NCI-H748 (cell line): Measurements from ENCODE around the gene PRPF8.

Experiments
- DNase-seq: peaks from one replicate; lab custom pipeline; 2025; ENCODE audit not compliant: unreplicated experiment; lab: John Stamatoyannopoulos, UW

PRPF8 gene

DNA sequence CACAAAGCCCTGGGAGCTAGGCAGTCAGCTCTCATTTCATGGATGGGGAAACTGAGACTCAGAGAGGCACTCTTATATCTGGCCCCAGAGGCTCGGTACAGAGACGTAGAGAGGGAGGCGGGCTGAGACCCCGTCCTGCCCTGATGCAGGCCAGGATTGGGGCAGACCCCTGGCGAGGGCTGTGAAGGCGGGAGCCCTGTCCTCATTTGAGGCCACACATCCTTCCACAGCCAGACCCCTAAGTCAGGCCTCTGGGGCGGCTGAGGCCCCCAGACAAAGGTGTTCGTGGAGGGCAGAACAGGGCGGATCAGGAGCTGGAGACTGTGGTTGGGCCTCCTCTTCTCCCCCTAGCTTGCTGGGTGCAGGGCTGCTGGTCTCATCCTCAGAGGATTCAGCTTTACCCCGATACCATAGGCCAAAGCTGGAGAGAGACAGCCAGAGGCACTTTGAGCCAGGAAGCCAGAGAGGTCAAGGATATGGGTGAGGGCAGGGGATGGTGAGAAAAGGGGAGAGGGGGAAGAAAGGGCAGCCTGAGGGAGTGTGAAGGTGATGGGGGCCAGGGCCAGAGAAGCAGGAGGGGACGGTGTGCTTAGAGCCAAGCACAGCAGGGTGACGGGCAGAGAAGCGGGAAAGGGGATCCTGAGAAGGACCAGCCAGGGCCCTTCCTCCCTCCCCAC lies 38.3 kb downstream of the PRPF8 start:
- DNase-seq: no peak

DNA sequence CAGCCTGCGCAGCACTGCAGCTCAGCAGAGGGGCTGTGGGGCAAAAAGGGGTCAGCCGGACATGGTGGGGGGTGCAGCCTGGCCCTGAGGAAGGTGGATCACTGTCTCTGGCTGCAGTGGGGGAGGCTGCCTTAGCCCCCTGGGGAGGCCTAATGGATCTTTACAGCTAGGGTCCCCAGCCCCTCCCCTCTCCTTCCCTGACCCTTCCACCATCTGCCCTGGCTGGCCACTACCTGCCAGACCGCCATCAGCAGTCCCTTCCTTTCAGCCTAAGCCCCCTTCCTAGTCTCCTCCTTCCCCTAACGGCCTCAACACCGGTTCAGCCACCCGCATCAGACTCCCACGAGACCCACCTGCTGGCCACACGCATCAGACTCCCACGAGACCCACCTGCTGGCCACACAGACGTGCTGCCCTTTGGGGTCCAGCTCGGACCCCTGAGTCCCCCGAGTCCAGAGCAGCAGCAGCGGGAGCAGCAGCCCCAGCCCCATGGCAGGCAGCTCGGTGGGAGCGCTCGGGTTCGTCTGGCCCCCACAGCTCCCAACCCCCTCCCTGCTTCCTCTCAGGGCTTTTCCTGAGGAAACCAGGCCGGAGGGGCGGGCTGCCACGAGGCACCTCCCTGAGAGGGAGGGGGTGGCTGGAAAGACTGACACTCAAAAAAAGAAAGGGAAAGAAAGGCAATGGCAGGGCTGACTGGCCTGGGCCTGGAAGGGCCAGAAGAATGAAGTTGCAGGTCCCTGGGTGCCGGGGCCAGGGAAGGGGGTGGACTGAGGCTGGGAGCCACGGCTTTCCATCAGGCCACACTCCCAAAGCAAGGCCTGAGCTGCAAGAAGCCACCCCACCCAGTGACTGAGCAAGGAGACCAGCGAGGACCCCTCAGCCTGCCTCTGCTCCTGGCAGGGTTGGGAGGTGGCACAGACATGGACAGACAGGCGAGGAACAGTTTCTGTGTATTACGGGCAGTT lies 39.2 kb downstream of the PRPF8 start, which contains the start of gene SCARF1:
Gene SCARF1, minus strand, starts transcription at position 526 of the 965 bp plus-strand sequence. Its CDS starts 35 bp downstream, at position 491.
- DNase-seq: no peak

DNA sequence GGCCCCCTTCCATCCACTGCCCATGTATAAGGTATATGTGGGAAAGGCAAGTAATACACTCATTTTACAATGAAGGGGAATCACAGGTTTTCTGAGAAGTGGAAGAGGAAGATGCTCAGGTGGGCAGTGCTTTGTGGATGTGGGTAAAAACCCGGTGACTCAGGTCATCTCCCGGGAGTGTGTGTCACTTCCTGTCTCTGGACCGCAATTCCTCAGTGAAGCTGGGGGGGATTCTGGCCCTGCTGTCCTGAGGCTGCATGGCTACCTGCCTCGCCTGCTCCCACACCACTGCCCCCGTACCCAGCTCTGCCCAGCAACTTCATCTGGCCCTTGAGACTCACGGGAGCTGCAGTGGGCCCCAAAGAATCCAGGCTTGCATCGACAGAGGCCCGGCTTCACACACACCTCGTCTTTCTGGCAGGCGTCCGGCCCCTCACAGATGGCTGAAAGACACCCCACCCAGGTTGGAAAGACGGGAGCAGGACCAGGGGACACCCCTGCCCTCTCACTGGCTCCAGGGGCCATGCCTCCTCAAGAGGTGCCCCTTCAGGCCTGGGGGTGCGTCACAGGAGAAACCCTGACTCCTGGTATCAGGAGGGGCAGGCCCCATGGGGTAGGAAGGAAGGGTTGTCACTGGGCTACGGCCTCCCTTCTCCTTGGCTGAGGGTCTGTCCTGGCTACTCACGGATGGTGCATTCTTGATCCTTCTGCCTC lies 40.0 kb downstream of the PRPF8 start:
- DNase-seq: no peak

DNA sequence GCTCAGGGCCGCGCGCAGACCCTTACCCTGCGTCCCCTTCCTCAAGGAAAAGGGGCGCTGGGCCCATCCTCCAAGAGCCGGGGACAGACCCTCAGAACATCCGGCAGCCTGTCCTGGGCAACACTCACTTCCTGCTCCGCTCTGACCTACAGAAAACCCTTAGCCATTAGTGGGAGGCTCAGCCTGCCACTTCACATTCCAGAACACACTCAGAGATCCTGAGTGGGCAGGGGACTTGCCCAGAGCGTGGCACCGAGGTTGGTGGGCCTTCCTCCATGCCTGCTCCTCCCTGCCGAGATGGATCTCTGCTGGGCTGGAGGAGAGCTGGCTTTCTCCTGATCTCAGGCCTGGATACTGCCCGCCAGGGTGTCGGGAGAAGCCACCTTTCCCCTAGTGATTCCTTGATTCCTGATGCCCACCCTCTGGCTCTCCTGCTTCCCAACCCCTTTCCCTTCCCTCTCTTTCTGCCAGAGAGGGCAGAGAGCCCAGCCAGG lies 40.6 kb downstream of the PRPF8 start:
- DNase-seq: no peak

DNA sequence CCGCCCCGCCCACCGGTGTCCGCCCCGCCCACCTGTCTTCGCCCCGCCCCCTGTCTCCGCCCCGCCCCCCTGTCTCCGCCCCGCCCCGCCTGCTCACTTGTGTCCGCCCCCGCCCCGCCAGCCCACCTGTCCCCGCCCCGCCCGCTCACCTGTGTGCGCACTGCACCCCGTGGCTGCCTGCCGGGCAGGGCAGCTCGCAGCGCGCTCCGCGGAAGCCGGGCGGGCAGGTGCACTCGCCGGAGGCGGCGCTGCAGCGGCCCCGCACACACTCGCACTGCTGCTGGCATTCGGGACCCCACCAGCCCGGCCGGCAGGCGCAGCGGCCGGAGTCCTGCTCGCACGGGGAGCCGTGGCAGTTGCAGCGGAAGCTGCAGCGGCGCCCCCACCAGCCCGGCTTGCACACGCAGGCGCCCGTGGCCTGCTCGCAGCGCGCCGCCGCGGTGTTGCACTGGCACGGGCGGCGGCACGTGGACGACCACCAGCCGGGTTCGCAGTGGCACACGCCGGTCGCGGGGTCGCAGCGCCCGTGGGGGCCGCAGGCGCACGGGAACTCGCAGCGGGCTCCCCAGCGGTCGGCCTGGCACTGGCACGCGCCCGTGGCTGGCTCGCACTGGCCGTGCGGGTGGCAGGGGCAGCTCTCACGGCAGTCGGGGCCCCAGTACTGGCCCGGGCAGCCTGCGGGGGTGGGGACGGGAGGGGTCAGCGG lies 41.2 kb downstream of the PRPF8 start:
- peak; percentile 94 for DNase-seq

DNA sequence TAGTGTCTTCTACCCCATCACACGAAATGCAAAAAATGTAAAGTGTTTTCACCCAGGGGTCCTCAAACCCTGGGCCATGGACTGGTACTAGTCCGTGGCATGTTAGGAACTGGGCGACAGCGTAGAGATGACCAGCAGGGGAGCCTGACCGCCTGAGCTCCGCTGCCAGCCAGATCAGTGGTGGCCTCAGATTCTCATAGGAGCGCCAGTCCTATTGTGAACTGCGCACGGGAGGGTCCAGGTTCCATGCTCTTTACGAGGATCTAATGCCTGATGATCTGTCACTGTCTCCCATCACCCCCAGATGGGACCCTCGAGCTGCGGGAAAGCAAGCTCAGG lies 43.6 kb downstream of the PRPF8 start:
- DNase-seq: no peak

DNA sequence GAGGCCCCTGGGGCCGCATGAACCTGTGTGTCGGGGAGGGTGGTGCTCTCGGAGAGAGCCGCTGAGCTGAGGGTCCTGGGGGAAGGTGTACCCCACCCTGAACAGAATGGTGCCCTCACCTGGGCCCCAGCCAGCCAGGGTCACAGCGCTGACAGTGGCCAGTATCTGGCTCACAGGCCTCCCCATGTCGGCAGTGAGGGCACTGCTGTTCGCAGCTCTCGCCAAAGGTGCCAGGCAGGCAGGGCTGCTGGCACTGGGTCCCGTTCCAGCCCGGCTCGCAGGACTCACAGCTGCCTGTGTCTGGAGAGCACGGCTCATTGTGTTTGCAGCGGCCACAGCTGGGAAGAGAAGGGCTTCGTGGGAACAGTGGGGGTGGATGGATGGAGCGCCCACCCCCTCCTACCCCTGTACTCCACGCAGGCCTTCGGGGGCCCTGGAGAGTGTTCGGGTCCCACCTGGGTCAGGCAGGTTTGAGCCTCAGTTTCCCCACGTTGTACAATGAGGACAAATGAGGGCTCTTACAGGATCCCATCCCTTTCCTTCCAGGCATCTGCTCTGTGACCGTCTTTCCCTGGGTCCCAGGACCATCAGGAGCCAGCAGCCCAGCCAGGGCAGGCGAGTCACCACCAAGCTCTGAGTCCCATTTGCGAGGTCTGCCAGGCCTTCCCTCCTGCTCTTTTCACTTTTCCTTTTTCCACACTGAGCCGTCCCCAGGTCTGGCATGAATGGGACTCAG lies 44.2 kb downstream of the PRPF8 start:
- DNase-seq: no peak

DNA sequence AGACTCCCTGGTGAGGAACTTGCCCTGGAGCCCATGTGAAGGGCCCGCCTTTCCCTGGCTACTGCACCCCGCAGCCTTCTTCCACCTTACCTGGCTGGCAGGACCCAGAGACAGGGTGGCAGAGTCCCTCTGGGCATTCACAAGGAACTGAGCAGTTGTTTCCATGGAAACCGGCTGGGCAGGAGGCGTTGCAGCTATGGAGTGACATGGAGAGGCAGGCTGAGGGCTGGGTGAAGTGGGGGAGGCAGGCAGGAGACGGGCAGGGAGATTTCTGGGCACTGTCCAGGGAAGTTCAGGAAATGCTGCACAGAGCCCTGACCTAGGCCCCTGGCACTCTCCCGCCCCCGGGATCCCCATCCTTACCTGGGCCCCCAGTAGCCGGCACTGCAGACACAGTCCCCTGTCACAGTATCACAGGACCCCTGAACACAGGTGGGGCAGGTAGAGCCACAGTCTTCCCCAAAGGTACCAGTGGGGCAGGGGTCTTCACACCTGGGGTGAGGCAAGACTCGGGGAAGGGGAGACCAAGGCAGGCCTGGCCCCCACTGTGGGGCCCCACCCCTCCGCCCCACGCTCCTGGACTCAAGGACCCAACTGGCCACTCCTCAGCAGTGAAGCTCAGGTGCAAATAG lies 45.0 kb downstream of the PRPF8 start:
- peak; percentile 61 for DNase-seq

DNA sequence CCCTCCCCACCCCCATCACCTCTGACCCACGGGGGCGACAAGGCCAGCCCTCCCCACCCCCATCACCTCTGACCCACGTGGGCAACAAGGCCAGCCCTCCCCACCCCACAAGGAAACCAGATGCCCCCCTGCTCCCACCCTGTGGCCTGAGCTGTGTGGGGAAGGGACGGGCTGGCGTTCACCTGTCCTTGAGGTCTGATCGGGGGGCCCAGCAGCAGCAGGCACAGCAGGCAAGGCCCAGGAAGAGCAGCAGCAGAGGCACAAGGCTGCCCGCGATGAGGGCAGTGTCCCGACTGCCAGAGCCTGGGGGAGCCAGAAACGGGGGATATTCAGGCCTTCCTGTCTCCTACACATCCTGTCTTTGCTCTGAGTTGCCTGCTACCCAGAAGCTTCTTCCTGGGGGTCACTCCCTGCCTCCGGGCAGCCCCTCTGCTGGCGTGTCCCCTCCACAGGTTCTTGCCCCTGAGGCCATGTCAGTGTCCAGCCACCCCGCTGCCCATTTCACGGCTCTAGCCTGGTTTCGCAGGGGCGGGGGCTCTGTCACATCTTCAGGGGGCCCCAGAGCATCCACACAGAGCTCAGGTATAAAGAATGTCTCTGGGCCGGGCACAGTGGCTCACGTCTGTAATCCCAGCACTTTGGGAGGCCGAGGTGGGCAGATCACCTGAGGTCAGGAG lies 45.9 kb downstream of the PRPF8 start:
- no peak for DNase-seq

DNA sequence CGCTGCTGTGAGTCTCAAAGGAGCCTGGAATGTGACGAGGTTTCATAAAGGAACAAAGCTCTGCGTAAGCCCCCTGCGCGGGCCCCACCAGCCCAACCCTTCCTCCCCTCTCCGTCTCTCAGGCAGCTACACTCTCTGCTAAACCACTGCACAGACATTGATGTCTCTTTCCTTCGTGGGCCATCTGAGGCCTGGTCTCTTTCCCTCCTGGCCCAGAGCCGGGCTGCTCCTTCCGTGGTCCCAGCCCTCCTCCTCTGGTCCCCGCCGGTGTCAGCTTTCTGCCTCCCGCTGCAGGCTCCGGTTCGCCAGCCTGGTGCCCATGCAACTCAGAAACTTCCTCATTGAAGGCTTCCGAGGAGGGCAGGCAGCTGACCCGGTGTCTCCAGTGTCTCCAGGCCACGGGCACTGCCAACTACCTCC lies 46.5 kb downstream of the PRPF8 start:
- no peak for DNase-seq

DNA sequence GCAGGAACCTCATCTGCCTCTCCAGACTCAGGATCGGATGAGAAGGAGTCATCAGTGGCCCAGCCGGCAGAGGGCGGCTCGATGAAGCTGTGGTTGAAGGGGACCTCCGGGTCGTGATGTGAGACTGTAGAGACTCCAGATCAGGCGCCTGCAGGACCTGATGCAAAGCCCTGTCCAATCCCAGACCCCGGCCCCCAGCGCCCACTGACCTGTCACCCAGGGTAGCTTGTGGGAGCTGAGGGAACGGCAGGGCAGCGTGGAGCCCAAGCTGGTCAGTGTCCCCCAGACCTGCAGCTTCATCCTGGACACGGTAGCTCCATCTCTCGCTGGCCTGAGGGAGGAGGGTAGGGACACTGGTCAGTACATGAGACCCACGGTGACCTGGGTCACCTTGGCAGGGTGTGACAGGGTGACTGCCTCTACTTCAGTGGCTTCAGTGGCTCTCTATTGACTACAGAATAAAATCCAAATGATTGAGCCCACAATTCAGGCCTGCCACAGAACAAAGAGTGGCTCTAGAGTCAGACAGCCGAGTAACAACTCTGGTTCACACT lies 47.9 kb downstream of the PRPF8 start:
- DNase-seq: no peak

DNA sequence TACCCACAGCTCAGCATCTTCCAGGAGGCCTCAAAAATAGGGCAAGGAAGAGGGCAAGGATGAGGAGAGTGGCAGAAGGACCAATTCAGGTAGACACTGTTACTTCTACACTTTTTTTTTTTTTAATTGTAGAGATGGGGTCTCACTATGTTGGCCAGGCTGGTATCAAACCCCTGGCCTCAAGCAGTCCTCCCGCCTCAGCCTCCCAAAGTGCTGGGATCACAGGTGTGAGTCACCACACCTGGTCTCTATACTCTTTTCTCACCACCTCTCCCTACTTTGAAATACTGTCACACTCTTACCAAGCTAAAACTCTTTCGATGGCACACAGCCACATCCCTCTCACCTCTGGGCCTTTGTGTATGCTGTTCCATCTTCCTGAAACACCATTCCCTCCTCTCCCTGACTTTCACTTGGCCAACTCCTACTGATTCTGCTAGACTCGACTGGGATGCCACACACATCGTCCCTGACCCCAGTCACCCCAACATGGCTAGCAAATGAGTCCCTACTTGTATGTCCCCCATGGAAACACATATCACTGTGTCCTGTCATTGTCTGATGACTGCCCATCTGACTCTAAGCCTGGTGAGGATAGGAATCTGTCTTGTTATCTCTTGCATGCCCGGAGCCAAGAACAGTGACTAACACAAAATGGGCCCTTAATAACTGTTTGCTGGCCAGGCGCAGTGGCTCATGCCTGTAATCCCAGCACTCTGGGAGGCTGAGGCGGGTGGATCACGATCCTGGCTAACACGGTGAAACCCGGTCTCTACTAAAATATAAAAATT lies 48.8 kb downstream of the PRPF8 start:
- no peak for DNase-seq

DNA sequence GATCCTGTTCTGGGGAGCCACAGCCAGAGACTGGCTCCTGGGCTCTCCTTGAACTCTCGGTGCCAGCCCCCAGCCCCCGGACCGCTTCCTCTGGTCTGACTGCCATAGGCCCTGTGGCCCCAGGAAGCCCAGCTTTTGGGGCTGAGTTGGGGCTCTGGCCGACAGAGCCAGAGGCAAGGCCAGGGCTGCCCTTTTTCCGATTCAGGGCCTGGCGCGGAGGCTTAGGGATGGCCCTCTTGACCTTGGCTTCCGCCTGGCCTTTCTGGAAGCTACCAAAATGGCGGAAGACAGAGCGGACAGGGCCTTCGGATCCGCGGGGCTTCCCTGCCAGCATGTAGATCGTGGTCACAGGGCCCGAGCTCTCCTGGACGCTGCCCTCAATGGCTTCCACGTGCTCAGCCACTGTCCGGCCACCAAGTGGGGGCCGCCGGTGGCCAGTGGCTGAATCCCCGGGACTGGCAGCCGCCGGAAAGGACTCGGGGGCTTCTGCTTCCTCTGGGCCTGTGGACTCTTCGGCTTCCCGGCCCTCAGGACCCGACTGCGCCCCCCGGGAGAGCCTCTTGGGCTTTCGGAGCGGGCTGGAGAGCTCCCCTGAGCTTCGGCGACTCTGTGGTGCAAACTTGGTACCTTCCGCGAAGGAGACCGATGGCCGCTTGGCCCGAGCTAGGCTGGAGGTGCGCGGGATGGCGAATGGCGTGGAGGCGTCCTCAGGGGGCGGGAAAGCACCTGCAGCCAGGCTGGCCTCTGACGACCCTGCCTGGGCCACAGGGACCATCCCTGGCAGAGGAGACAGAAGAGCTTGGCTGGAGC lies 49.6 kb downstream of the PRPF8 start:
- DNase-seq: no peak

DNA sequence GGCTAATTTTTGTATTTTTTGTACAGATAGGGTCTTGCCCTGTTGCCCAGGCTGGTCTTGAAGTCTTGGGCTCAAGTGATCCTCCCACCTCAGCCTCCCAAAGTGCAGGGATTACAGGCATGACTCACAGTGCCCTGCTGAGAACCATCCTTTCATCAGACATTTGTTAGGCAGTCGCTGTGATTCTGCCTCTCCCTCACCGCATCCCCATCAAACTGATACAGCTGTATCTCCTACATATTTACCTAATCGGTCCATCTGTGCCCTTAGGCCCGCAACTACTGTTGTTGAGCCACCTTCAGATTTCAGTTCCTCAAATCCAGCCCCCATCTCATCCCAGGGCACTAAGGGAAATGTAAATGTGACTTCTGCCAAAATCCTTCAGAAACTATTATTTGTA lies 54.0 kb downstream of the PRPF8 start:
- no peak for DNase-seq

DNA sequence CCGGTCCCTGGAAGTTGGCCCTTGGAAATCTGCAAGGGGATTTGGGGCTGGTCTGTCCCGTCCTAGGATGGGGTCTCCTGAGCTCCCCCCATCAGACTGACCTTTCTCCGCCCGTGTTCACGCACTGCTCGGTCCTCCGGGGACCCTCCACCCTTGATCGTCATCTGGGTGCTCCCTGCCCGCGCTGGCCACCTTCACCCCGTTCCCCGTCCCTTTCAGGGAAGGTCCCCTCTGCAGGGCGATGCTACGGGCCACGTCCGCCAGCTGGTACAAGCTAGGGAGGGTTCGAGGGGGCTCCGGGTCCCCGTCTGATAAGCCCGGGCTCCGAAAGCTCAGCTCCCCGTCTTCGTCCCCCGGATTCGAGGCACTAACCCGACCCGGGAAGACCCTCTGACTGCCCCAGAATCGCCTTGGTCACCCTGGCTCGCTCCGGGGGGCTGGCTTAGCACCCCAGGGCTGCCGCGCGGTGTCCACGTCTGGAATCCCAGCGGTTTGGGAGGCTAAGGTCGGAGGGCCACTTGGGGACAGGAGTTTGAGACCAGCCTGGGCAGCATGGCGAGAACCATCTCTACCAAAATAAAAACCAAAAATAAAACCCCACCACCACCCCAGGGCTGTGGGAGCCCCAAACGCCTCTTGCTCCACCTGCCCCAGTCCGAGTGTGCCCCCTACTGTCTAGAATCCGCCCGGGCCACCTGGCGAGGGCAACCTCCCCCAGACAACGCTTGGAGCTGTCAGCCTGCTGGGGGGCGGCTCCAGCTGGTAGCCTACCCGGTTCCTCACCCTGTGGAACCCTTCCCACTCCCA lies 55.0 kb downstream of the PRPF8 start:
- peak; percentile 69 for DNase-seq

DNA sequence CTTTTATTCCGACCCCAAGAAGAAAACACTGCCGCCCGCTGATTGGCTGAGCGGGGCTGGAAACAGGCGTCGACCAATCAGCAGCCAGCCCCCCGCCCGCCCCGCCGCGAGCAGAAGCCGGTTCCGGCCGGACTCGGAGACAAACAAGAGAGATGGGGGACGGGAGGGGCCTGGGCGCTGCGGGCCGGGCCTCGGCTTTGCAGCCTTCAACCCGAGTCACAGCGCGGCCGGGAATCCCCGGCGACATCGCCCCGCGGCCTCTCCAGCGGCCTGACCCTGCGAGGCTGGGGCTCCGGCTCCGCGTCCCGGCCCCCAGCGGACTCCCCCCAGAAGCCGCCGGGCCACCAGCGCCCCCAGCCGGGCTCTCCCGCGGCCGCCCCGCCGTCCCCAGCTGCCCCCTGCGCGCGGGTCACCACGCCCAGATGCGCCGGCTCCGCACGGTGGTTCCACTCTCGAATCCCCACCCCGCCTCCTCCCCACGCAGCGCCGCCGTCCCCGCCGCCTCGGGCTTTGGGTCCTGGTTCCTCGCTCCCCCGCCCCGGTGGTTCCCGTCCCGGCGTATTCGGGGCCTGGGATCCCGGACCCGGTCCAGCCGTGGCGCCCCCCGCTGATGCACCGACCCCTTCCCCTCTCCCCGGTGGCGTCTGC lies 55.7 kb downstream of the PRPF8 start:
- DNase-seq: peak; percentile 99
